Measurements from ENCODE around the gene ARHGEF38. TPM values are rescaled to one million over a fixed set of nuclear protein-coding genes. Genes with fewer than 3 reads are reported as not detected.

The ARHGEF38 gene
- total RNA-seq, 2 experiments from 2014 or later, result not detected

- no peak overlapping the region for H3K27ac Mint-ChIP-seq
- no peaks in the 10 kb centered on the region for H3K36me3 Mint-ChIP-seq
- DNase-seq (no peak), ATAC-seq (no peak)
- no peaks in the 10 kb centered on the region for H3K9me3 Mint-ChIP-seq (ENCODE audit: low read depth)
- peaks cover 9% of the 10 kb centered on the region for H3K27me3 Mint-ChIP-seq
- H3K4me3 Mint-ChIP-seq, result no peak overlapping the region
- H3K4me1 Mint-ChIP-seq, result no peaks in the 10 kb centered on the region
- CTCF ChIA-PET, result no interaction called here
These were observed 19.9 kb downstream of the ARHGEF38 start for GRCh38 chr4:105572296-105572695.

- H3K4me3 Mint-ChIP-seq, result no peak overlapping the region
- H3K9me3 Mint-ChIP-seq (ENCODE audit: low read depth), result no peaks in the 10 kb centered on the region
- H3K36me3 Mint-ChIP-seq, result no peaks in the 10 kb centered on the region
- ATAC-seq (no peak), DNase-seq (no peak)
- CTCF ChIA-PET, result no interaction called here
- H3K27me3 Mint-ChIP-seq, result peaks cover 14% of the 10 kb centered on the region
- H3K27ac Mint-ChIP-seq, result no peak overlapping the region
- peaks cover 5% of the 10 kb centered on the region for H3K4me1 Mint-ChIP-seq
These were observed 34.4 kb downstream of the ARHGEF38 start for GRCh38 chr4:105586638-105587328.

- peaks cover 21% of the 10 kb centered on the region for H3K27me3 Mint-ChIP-seq
- peaks cover 5% of the 10 kb centered on the region for H3K4me1 Mint-ChIP-seq
- ATAC-seq, result no peak
- no peak overlapping the region for H3K4me3 Mint-ChIP-seq
- H3K9me3 Mint-ChIP-seq (ENCODE audit: low read depth), result no peaks in the 10 kb centered on the region
- H3K27ac Mint-ChIP-seq, result no peak overlapping the region
- no peak for DNase-seq
- CTCF ChIA-PET, result no interaction called here
- H3K36me3 Mint-ChIP-seq, result no peaks in the 10 kb centered on the region
These were observed 35.4 kb downstream of the ARHGEF38 start for GRCh38 chr4:105587841-105588240.

DNA sequence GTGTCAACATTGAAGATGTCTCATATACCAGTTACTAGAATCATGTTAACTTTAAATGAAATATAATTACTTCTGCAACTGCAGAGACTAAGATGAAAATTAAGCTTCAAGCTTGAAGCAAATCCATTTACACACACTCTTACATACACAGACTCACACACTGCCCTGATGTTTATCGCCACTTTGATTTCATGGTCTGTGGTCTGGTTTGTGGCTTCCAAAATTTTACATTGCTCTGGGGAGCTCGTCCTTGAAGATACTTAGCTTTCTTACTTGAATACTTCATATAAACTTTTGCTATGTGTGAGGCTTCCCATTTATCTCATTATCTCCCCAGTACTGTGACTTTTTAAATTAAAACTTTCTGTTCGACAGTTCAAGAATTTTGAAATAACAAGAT lies 35.8 kb downstream of the ARHGEF38 start:
- ATAC-seq (no peak), DNase-seq (no peak)
- no peaks in the 10 kb centered on the region for H3K9me3 Mint-ChIP-seq (ENCODE audit: low read depth)
- H3K36me3 Mint-ChIP-seq, result no peaks in the 10 kb centered on the region
- H3K27ac Mint-ChIP-seq, result no peak overlapping the region
- no peak overlapping the region for H3K4me3 Mint-ChIP-seq
- H3K27me3 Mint-ChIP-seq, result peaks cover 24% of the 10 kb centered on the region
- peaks cover 5% of the 10 kb centered on the region for H3K4me1 Mint-ChIP-seq
- CTCF ChIA-PET, result no interaction called here

DNA sequence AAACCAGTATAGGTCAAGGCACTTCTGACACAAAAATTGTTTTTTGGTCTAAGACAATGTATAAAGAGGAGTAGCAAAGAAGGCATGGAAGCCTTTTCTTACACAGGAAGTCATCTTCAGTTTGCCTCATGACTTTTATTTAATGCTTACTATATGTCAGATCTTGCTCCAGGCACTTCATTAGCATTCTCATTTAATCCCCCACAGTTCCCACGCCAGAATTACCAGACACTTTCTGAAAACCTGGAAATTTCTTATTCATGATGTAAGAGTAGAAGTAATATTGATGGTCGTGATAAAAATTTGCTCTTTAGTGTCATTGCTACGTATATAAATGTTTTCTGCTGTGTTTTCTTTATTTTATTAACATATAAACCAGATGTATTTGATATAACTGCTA lies 39.2 kb downstream of the ARHGEF38 start:
- H3K27me3 Mint-ChIP-seq, result peaks cover 36% of the 10 kb centered on the region
- CTCF ChIA-PET, result no interaction called here

DNA sequence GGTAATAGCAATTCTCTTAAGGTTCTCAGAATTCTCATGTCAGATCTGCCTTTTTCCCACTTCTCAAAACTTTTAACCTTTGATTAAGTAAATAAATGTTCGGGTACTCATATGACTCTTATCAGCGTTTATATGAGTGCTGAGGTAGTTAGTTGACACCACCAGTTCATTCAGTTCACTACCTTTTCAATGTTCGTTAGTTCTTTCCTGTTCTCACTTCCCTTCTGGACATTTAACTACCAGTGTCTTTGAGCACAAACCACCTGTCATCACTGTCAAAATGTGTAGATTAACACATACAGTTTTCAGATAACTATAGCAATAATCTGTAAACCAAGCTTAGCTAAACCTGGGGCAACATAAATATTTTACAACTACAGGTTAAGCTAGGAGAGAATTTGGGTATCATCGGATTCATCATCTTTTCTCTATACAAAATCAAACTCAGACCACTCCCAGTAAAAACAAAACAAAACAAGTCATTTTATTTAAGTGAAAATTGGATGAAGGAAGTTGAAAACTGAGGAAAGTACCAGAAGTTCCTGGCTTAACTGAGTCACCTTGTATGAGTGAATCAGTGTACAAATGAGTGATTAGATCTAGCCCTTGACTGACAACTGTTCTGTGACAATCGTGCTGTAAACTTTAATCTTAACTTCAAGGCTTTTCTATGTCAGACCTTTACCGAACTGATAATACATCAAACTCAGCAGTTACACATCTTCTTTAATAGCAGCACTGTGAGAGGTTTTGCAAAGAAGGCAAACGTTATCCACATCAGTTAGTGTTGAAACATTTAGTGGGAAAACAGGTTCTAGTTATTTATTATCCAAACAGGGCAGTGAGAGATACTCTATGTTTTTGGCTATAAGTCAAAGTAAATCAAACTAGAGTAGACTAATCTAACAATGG lies 41.9 kb downstream of the ARHGEF38 start:
- no peaks in the 10 kb centered on the region for H3K9me3 Mint-ChIP-seq (ENCODE audit: low read depth)
- DNase-seq, result no peak
- ATAC-seq, result no peak
- H3K36me3 Mint-ChIP-seq, result no peaks in the 10 kb centered on the region
- peaks cover 5% of the 10 kb centered on the region for H3K4me1 Mint-ChIP-seq
- no peak overlapping the region for H3K4me3 Mint-ChIP-seq
- H3K27me3 Mint-ChIP-seq, result peaks cover 26% of the 10 kb centered on the region
- CTCF ChIA-PET, result no interaction called here
- no peak overlapping the region for H3K27ac Mint-ChIP-seq

More for the DNA sequence above, 39.2 kb downstream of the ARHGEF38 start:
- H3K27ac Mint-ChIP-seq, result no peak overlapping the region
- no peaks in the 10 kb centered on the region for H3K36me3 Mint-ChIP-seq
- H3K4me3 Mint-ChIP-seq, result no peak overlapping the region
- DNase-seq (no peak), ATAC-seq (no peak)
- H3K9me3 Mint-ChIP-seq (ENCODE audit: low read depth), result no peaks in the 10 kb centered on the region
- H3K4me1 Mint-ChIP-seq, result peaks cover 9% of the 10 kb centered on the region

- peaks cover 5% of the 10 kb centered on the region for H3K4me1 Mint-ChIP-seq
- no peak overlapping the region for H3K4me3 Mint-ChIP-seq
- no peak overlapping the region for H3K27ac Mint-ChIP-seq
- no peaks in the 10 kb centered on the region for H3K36me3 Mint-ChIP-seq
- ATAC-seq (no peak), DNase-seq (no peak)
- CTCF ChIA-PET, result no interaction called here
- H3K27me3 Mint-ChIP-seq, result peaks cover 26% of the 10 kb centered on the region
- no peaks in the 10 kb centered on the region for H3K9me3 Mint-ChIP-seq (ENCODE audit: low read depth)
These were observed 44.3 kb downstream of the ARHGEF38 start for GRCh38 chr4:105596684-105597083.

- Mint-ChIP-seq H3K27ac (no peak overlapping the region), H3K4me3 (no peak overlapping the region), H3K36me3 (no peaks in the 10 kb centered on the region), H3K9me3 (ENCODE audit: low read depth) (no peaks in the 10 kb centered on the region), H3K4me1 (peaks cover 5% of the 10 kb centered on the region), H3K27me3 (peaks cover 17% of the 10 kb centered on the region)
- ATAC-seq (no peak), DNase-seq (no peak)
- CTCF ChIA-PET, result no interaction called here
These were observed 45.6 kb downstream of the ARHGEF38 start for GRCh38 chr4:105598052-105598451.

DNA sequence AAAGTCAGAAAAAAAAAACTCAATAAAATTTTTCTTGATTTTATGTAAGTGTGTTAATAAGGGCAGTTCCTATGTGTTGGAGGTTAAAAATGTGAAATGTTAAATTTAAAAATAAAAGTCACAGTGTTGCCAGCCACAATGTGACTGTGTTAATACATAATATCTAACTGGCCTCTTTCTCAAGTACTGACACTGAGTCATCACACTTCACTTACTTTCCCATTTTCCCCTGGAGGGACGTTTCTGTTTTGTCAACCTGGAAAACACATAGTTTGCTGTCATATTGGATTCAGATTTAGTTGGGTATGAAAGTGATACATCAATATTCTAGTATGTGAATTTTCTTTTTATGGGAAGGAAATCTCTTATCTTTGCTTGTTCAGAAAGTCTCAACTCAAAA lies 46.4 kb downstream of the ARHGEF38 start:
- Mint-ChIP-seq H3K4me1 (peaks cover 5% of the 10 kb centered on the region), H3K27me3 (peaks cover 13% of the 10 kb centered on the region), H3K36me3 (no peaks in the 10 kb centered on the region), H3K9me3 (ENCODE audit: low read depth) (no peaks in the 10 kb centered on the region), H3K27ac (no peak overlapping the region), H3K4me3 (no peak overlapping the region)
- no peak for DNase-seq
- CTCF ChIA-PET, result no interaction called here
- no peak for ATAC-seq

- CTCF ChIA-PET, result no interaction called here
- Mint-ChIP-seq H3K9me3 (ENCODE audit: low read depth) (no peaks in the 10 kb centered on the region), H3K36me3 (no peaks in the 10 kb centered on the region), H3K27ac (no peak overlapping the region), H3K27me3 (peaks cover 7% of the 10 kb centered on the region), H3K4me1 (peaks cover 3% of the 10 kb centered on the region), H3K4me3 (no peak overlapping the region)
- no peak for DNase-seq
- ATAC-seq, result no peak
These were observed 47.1 kb downstream of the ARHGEF38 start for GRCh38 chr4:105599482-105599881.

DNA sequence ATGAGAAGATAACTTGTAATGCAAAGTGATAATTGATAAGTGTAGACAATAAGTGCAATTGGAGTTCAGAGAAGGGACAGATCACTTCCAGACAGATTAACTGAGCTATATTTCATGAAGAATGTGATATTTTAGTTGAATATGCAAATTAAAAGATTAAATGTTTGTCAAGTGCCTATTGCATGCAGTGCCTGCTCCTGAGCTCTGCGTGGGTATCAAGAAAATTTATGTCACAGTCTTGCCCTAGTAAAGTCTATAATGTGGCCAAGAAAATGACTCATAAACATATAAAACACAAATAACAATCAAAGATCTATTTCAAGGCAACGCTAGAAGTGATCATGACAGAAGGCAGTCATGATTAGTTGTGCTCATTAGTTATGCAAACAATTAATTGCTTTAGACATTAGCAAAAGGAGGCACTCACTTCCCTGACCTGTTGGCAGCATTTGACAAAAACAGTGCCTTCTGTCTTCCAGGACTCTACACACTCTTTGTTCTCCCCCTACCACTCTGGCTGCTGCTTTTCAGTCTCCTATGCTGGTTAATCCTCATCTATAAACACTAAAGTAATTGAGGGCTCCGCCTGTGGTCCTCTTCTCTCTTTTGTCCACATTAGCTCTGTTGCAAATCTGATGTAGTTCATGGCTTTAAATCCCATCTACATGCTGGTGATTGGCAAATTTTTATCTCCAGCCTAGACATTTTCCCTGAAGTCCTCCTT lies 47.7 kb downstream of the ARHGEF38 start:
- H3K4me3 Mint-ChIP-seq, result no peak overlapping the region
- H3K9me3 Mint-ChIP-seq (ENCODE audit: low read depth), result no peaks in the 10 kb centered on the region
- DNase-seq (no peak), ATAC-seq (no peak)
- H3K27me3 Mint-ChIP-seq, result peaks cover 3% of the 10 kb centered on the region
- H3K36me3 Mint-ChIP-seq, result no peaks in the 10 kb centered on the region
- no peak overlapping the region for H3K27ac Mint-ChIP-seq
- CTCF ChIA-PET, result no interaction called here
- no peaks in the 10 kb centered on the region for H3K4me1 Mint-ChIP-seq

DNA sequence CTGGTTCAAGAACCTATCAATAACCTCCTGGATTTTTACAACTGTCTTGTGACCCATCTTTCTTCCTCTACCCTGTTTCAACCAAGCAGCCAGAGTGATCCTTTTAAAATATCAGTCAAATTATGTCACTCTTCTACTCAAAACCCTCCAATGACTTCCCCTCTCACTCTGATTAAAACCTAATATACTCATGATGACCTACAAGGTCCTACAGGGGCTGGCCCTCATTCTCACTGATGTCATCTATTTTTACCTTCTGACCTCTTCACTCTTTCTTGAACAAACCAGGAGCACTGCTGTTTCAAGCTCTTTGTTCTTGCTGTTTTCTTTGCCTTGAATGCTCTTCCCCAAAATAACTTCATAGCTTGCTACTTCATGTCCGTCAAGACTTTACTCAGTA lies 48.5 kb downstream of the ARHGEF38 start:
- DNase-seq (no peak), ATAC-seq (no peak)
- Mint-ChIP-seq H3K4me3 (no peak overlapping the region), H3K4me1 (no peaks in the 10 kb centered on the region), H3K27ac (no peak overlapping the region), H3K27me3 (peaks cover 3% of the 10 kb centered on the region), H3K36me3 (no peaks in the 10 kb centered on the region), H3K9me3 (ENCODE audit: low read depth) (no peaks in the 10 kb centered on the region)
- CTCF ChIA-PET, result no interaction called here

GRCh38 chr4:105601406-105601805 lies 49.0 kb downstream of the ARHGEF38 start:
- CTCF ChIA-PET, result no interaction called here
- DNase-seq (no peak), ATAC-seq (no peak)
- Mint-ChIP-seq H3K36me3 (no peaks in the 10 kb centered on the region), H3K4me3 (no peak overlapping the region), H3K9me3 (ENCODE audit: low read depth) (no peaks in the 10 kb centered on the region), H3K27ac (no peak overlapping the region), H3K4me1 (no peaks in the 10 kb centered on the region), H3K27me3 (peaks cover 3% of the 10 kb centered on the region)

DNA sequence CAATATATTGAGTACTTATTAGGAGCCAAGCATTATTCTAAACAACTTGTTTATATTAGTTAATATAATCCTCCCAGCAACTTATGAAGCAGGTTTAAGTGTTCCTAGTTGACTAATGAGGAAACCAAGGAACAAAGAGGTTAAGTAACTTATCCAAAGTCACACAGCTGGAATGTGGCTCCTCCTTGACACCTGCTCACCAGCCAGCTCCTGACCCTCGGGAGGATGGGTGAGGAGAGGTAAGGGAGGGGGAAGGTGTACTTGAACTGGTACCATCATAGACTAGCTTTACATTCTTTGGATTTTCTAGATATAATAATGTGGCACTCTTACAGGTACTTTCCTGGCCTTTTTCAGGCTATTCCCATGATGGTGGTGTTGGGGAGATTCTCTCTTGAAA lies 50.7 kb downstream of the ARHGEF38 start:
- DNase-seq (no peak), ATAC-seq (no peak)
- no peak overlapping the region for H3K4me3 Mint-ChIP-seq
- no peak overlapping the region for H3K27ac Mint-ChIP-seq
- H3K4me1 Mint-ChIP-seq, result no peaks in the 10 kb centered on the region
- no peaks in the 10 kb centered on the region for H3K36me3 Mint-ChIP-seq
- peaks cover 6% of the 10 kb centered on the region for H3K27me3 Mint-ChIP-seq
- no peaks in the 10 kb centered on the region for H3K9me3 Mint-ChIP-seq (ENCODE audit: low read depth)
- CTCF ChIA-PET, result no interaction called here

Measured in activated CD8-positive, alpha-beta memory T cell treated with anti-CD3 and anti-CD28 coated beads, Interleukin-2, amount 10 ng/mL, durations not matched to agents 7 days and 5 days (primary cell).